ENCODE results near the gene BORCS8. TPM values are rescaled to one million over a fixed set of nuclear protein-coding genes. Genes with fewer than 3 reads are reported as not detected.

Gene BORCS8
- total and polyA plus RNA-seq, 2 of the 13 experiments (the other 11 are each of a cell fraction or from before 2014, with no cell fraction given), result 9.6 to 13.3 TPM

DNA sequence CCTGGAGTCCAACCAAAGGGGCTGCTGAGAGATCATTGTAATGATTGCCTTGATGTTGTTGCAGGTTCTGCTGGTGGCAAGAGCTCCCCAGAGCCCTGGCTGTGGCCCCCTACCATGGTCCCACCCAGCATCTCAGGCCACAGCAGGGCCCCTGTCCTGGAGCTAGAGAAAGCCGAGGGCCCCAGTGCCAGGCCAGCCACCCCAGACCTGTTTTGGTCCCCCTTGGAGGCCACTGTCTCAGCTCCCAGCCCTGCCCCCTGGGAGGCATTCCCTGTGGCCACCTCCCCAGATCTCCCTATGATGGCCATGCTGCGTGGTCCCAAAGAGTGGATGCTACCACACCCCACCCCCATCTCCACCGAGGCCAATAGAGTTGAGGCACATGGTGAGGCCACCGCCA is 35.3 kb upstream of the BORCS8 start:
- Histone ChIP-seq H3K79me2 (ENCODE audit: insufficient read depth, low read length) (no peaks in the 10 kb centered on the region), H3K27me3 (ENCODE audit: control insufficient read depth in 1 of 2, insufficient read depth in 2 of 2, low read length in 2 of 2) (peaks cover 6 to 48% of the 10 kb centered on the region in 2 experiments), H3K36me3 (replicated peaks in 1 of 2; ENCODE audit: control insufficient read depth in 1 of 2, insufficient read depth in 2 of 2, low read length in 2 of 2) (no peaks in the 10 kb centered on the region), H3K4me2 (ENCODE audit: low read depth, low read length) (no peak overlapping the region), H4K20me1 (ENCODE audit: insufficient read depth, low read length) (no peaks in the 10 kb centered on the region), H3K4me3 (replicated peaks in 1 of 3; ENCODE audit: insufficient read depth in 1 of 3, low read depth in 2 of 3, low read length in 3 of 3) (no peak overlapping the region), H3K9ac (ENCODE audit: insufficient read depth, low read depth, low read length) (no peak overlapping the region), H2AFZ (ENCODE audit: low read length) (no peak overlapping the region), H3K27ac (ENCODE audit: extremely low read length, insufficient read depth, low read length) (no peak overlapping the region), H3K9me3 (ENCODE audit: low read length) (no peaks in the 10 kb centered on the region), H3K4me1 (ENCODE audit: insufficient read depth, low read length) (peaks cover 32% of the 10 kb centered on the region)
- DNase-seq (ENCODE audit: low spot score) (no peak), FAIRE-seq (no peak), ATAC-seq (no peak)
- 25% methylated on average over 4 of the region's 4 CpGs for WGBS (ENCODE audit: low lambda C conversion rate)
- in situ Hi-C loops (cut with HindIII; ENCODE audit: extremely low pct_ligation_motif_present, low pct_unique_long_range_greater_than_20kb) (no loop called here), intact Hi-C loops (cut with micrococcal nuclease; ENCODE audit: unreplicated experiment) (loop anchor here (5.0 kb wide), 1 partner anchor 45 kb away; the partner anchor contains the start of gene TM6SF2)
- CTCF ChIA-PET (ENCODE audit: low intra/inter-chr PET ratio, low total read pairs), result no interaction called here
- no TSS peak for BruUV-seq (replicated peaks)
- POLR2A ChIA-PET, result no interaction called here
- TF ChIP-seq ZNF572 (CRISPR knock-in tag; IDR thresholded peaks at IDR 0.05) (no peak), ZNF431 (CRISPR knock-in tag; IDR thresholded peaks at IDR 0.05; ENCODE audit: borderline replicate concordance, low read depth) (no peak), SNAPC2 (CRISPR knock-in tag; IDR thresholded peaks at IDR 0.05) (no peak), MTF2 (CRISPR knock-in tag; IDR thresholded peaks at IDR 0.05; ENCODE audit: borderline replicate concordance) (no peak), ZNF543 (CRISPR knock-in tag; IDR thresholded peaks at IDR 0.05) (no peak), THAP11 (CRISPR knock-in tag; IDR thresholded peaks at IDR 0.05) (no peak)
- TF ChIP-seq, protein P1, sequence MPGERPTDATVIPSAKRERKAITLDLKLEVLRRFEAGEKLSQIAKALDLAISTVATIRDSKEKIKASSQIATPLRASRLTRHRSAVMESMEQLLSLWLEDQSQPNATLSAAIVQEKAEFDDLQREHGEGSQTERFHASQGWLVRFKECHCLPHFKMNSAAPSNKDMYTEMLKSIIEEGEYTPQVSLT (CRISPR knock-in tag; IDR thresholded peaks at IDR 0.05; ENCODE audit: borderline replicate concordance, low read depth), result no peak
- TF ChIP-seq, protein P2, sequence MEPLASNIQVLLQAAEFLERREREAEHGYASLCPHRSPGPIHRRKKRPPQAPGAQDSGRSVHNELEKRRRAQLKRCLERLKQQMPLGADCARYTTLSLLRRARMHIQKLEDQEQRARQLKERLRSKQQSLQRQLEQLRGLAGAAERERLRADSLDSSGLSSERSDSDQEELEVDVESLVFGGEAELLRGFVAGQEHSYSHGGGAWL (CRISPR knock-in tag; IDR thresholded peaks at IDR 0.05), result no peak

DNA sequence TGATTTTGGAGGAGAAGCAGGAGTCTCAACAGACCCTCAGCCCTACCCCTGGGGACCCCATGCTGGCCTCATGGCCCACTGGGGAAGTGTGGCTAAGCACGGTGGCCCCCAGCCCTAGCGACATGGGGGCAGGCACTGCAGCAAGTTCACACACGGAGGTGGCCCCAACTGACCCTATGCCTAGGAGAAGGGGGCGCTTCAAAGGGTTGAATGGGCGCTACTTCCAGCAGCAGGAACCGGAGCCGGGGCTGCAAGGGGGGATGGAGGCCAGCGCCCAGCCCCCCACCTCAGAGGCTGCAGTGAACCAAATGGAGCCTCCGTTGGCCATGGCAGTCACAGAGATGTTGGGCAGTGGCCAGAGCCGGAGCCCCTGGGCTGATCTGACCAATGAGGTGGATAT is 34.7 kb upstream of the BORCS8 start:
- no peaks in the 10 kb centered on the region for H3K9me3 ChIP-seq (ENCODE audit: low read length)
- DNase-seq (ENCODE audit: low spot score), result no peak
- POLR2A ChIA-PET, result no interaction called here
- 23% methylated on average over 6 of the region's 10 CpGs for WGBS (ENCODE audit: low lambda C conversion rate)
- H3K79me2 ChIP-seq (ENCODE audit: insufficient read depth, low read length), result no peaks in the 10 kb centered on the region
- H3K4me3 ChIP-seq (replicated peaks in 1 of 3; ENCODE audit: insufficient read depth in 1 of 3, low read depth in 2 of 3, low read length in 3 of 3), result no peak overlapping the region
- H2AFZ ChIP-seq (ENCODE audit: low read length), result no peak overlapping the region
- H3K4me1 ChIP-seq (ENCODE audit: insufficient read depth, low read length), result peaks cover 32% of the 10 kb centered on the region
- H3K27ac ChIP-seq (ENCODE audit: extremely low read length, insufficient read depth, low read length), result no peak overlapping the region
- in situ Hi-C loops (cut with HindIII; ENCODE audit: extremely low pct_ligation_motif_present, low pct_unique_long_range_greater_than_20kb), result no loop called here
- CTCF ChIA-PET (ENCODE audit: low intra/inter-chr PET ratio, low total read pairs), result no interaction called here
- H3K36me3 ChIP-seq (replicated peaks in 1 of 2; ENCODE audit: control insufficient read depth in 1 of 2, insufficient read depth in 2 of 2, low read length in 2 of 2), result no peaks in the 10 kb centered on the region
- no TSS peak for BruUV-seq (replicated peaks)
- no peak for FAIRE-seq
- H3K27me3 ChIP-seq (ENCODE audit: control insufficient read depth in 1 of 2, insufficient read depth in 2 of 2, low read length in 2 of 2), result peaks cover 6 to 48% of the 10 kb centered on the region in 2 experiments
- H3K4me2 ChIP-seq (ENCODE audit: low read depth, low read length), result no peak overlapping the region
- intact Hi-C loops (cut with micrococcal nuclease; ENCODE audit: unreplicated experiment), result loop anchor here (5.0 kb wide), 1 partner anchor 46 kb away; the partner anchor contains the start of gene TM6SF2
- H3K9ac ChIP-seq (ENCODE audit: insufficient read depth, low read depth, low read length), result no peak overlapping the region
- no peak for ATAC-seq
- H4K20me1 ChIP-seq (ENCODE audit: insufficient read depth, low read length), result no peaks in the 10 kb centered on the region
- TF ChIP-seq FLYWCH1 (CRISPR knock-in tag; IDR thresholded peaks at IDR 0.05) (no peak), ZNF549 (CRISPR knock-in tag; IDR thresholded peaks at IDR 0.05) (no peak)
- TF ChIP-seq, protein P3, sequence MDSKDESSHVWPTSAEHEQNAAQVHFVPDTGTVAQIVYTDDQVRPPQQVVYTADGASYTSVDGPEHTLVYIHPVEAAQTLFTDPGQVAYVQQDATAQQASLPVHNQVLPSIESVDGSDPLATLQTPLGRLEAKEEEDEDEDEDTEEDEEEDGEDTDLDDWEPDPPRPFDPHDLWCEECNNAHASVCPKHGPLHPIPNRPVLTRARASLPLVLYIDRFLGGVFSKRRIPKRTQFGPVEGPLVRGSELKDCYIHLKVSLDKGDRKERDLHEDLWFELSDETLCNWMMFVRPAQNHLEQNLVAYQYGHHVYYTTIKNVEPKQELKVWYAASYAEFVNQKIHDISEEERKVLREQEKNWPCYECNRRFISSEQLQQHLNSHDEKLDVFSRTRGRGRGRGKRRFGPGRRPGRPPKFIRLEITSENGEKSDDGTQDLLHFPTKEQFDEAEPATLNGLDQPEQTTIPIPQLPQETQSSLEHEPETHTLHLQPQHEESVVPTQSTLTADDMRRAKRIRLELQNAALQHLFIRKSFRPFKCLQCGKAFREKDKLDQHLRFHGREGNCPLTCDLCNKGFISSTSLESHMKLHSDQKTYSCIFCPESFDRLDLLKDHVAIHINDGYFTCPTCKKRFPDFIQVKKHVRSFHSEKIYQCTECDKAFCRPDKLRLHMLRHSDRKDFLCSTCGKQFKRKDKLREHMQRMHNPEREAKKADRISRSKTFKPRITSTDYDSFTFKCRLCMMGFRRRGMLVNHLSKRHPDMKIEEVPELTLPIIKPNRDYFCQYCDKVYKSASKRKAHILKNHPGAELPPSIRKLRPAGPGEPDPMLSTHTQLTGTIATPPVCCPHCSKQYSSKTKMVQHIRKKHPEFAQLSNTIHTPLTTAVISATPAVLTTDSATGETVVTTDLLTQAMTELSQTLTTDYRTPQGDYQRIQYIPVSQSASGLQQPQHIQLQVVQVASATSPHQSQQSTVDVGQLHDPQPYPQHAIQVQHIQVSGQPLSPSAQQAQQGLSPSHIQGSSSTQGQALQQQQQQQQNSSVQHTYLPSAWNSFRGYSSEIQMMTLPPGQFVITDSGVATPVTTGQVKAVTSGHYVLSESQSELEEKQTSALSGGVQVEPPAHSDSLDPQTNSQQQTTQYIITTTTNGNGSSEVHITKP (CRISPR knock-in tag; IDR thresholded peaks at IDR 0.05; ENCODE audit: low read depth), result no peak
